Stimulated activated naive CD4-positive, alpha-beta T cell treated with Interleukin-2 at 50 U/mL for 16 hours (primary cell): ENCODE data around the gene PRKCE.

ENCODE experiments used
- DNase-seq: peaks from one replicate; lab custom pipeline; 2025; lab: John Stamatoyannopoulos, UW

Gene PRKCE

GRCh38 chr2:45780541-45781463 is 129.3 kb downstream of the PRKCE start:
- no peak for DNase-seq

GRCh38 chr2:45781464-45781811 is 130.0 kb downstream of the PRKCE start:
- DNase-seq: no peak

- DNase-seq: no peak
Observed at GRCh38 chr2:45782436-45782835, 131.0 kb downstream of the PRKCE start.

- DNase-seq: no peak
Observed at GRCh38 chr2:45782986-45783385, 131.5 kb downstream of the PRKCE start.

GRCh38 chr2:45786030-45786835 is 134.8 kb downstream of the PRKCE start:
- DNase-seq: no peak

GRCh38 chr2:45786836-45787357 is 135.4 kb downstream of the PRKCE start:
- no peak for DNase-seq

GRCh38 chr2:45788401-45788800 is 136.9 kb downstream of the PRKCE start:
- DNase-seq: no peak

GRCh38 chr2:45789317-45789716 is 137.8 kb downstream of the PRKCE start:
- DNase-seq: no peak

GRCh38 chr2:45789961-45790723 is 138.7 kb downstream of the PRKCE start:
- DNase-seq: no peak

- no peak for DNase-seq
Observed at GRCh38 chr2:45793305-45793962, 142.0 kb downstream of the PRKCE start.

- DNase-seq: no peak
Observed at GRCh38 chr2:45794134-45794617, 142.7 kb downstream of the PRKCE start.

- no peak for DNase-seq
Observed at GRCh38 chr2:45796500-45796899, 145.0 kb downstream of the PRKCE start.

- DNase-seq: no peak
Observed at GRCh38 chr2:45797451-45798230, 146.2 kb downstream of the PRKCE start.

GRCh38 chr2:45799679-45800381 is 148.4 kb downstream of the PRKCE start:
- DNase-seq: no peak

GRCh38 chr2:45802499-45803138 is 151.1 kb downstream of the PRKCE start:
- DNase-seq: no peak

- DNase-seq: no peak
Observed at GRCh38 chr2:45804987-45805755, 153.7 kb downstream of the PRKCE start.

- no peak for DNase-seq
Observed at GRCh38 chr2:45806563-45807358, 155.3 kb downstream of the PRKCE start.

GRCh38 chr2:45808294-45808800 is 156.9 kb downstream of the PRKCE start:
- DNase-seq: no peak
